Suprapubic skin (tissue), 4 donors: ENCODE measurements around the gene CACNA2D4.

Source experiments
- POLR2A ChIP-seq, 2 donors: fragments of 450-650 bp; IDR thresholded peaks; one replicate each; pipeline ENCODE4 v1.6.1; 2017; ENCODE audit warnings: antibody characterized with exemption in 2 of 2, mild to moderate bottlenecking in 2 of 2, moderate library complexity in 2 of 2
- POLR2AphosphoS5 ChIP-seq, 3 donors: sonication (generic); formaldehyde crosslinking; IDR thresholded peaks; one replicate each; pipeline ENCODE4 v1.6.1; 2017; ENCODE audit warnings: antibody characterized with exemption in 3 of 3
- TF ChIP-seq, protein P1 (sequence below), 2 donors: fragments of 200-600 bp in 1 of 2; fragments of 450-650 bp in 1 of 2; sonication (generic) in 1 of 2; IDR thresholded peaks; one replicate each; pipeline ENCODE4 v1.5.1; 2016 to 2019; ENCODE audit warnings: antibody characterized with exemption in 2 of 2, mild to moderate bottlenecking in 1 of 2, moderate library complexity in 1 of 2

DNA sequence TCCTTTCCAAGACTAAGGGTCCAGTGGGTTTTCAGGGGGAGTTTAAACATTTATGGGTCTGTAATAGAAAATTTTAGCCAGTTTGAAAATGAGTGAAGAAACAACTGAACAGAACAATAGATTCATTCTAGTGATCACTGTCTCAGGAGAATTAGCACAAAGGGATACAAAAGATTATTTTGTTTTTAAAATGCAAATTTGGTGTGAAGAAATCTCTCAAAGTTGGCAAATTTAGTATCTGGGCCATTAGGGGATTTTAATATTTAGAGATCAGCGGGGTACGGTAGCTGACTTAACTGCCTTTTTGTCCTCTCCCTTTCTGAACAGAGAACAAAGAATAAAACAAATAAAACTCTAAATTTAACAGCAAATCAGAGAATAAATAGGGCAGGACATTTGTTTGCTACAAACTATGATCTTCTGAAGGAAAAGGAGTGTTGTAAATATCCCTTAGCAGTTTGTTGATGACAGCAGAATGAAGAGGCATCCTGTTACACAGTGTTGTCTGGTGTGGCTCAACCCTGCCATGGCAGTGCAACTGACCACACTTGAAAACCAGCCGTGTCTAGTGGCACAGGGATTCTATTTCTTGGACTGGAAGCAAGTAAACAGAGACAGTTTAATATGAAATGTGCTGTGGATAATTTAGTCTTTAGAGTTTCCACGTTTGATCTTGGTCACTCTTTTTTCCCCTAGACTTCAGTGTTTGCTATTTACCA, 144.4 kb downstream of the CACNA2D4 start:
- TF ChIP-seq POLR2AphosphoS5 (IDR thresholded peaks at IDR 0.05) (no peak), POLR2A (IDR thresholded peaks at IDR 0.05) (no peak)
- TF ChIP-seq, protein P1, sequence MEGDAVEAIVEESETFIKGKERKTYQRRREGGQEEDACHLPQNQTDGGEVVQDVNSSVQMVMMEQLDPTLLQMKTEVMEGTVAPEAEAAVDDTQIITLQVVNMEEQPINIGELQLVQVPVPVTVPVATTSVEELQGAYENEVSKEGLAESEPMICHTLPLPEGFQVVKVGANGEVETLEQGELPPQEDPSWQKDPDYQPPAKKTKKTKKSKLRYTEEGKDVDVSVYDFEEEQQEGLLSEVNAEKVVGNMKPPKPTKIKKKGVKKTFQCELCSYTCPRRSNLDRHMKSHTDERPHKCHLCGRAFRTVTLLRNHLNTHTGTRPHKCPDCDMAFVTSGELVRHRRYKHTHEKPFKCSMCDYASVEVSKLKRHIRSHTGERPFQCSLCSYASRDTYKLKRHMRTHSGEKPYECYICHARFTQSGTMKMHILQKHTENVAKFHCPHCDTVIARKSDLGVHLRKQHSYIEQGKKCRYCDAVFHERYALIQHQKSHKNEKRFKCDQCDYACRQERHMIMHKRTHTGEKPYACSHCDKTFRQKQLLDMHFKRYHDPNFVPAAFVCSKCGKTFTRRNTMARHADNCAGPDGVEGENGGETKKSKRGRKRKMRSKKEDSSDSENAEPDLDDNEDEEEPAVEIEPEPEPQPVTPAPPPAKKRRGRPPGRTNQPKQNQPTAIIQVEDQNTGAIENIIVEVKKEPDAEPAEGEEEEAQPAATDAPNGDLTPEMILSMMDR (IDR thresholded peaks at IDR 0.05), result no peak
